A673 (cell line): ENCODE results near the gene CDK5RAP3. TPM values are rescaled to one million over a fixed set of nuclear protein-coding genes. Genes with fewer than 3 reads are reported as not detected.
"Not testable (repeated sequence)": the region's sequence is repeated elsewhere in the genome, so short reads cannot be mapped to it uniquely, and the experiment has no call there.

ENCODE experiments used
- BruUV-seq: library from RNA; stranded (reverse); fragments of 400-500 nt; replicated peaks from 2 replicates; lab custom pipeline; 2021; lab: Mats Ljungman, UMichigan
- CTCF ChIA-PET: fragments of 300-600 bp; sonication (Branson Sonifier 250); formaldehyde crosslinking; loops from one replicate; lab custom pipeline; 2022; ENCODE audit warnings: antibody characterized with exemption; lab: Charles Lee
- POLR2A ChIA-PET: fragments of 300-600 bp; sonication (Branson Sonifier 250); formaldehyde crosslinking; loops from one replicate; lab custom pipeline; 2022; ENCODE audit warnings: antibody characterized with exemption; ENCODE audit not compliant: low non-redundant PET; lab: Charles Lee
- DNase-seq: peaks from one replicate; pipeline ENCODE4 v3.0.0-alpha.2; 2015; ENCODE audit warnings: low spot score
- H3K27ac ChIP-seq: fragments of 200-600 bp; sonication (generic); 2 replicates; pipeline ENCODE4 v1.5.1; 2016; ENCODE audit warnings: mixed run types, low read depth, mild to moderate bottlenecking, mixed read lengths, antibody characterized with exemption, low read length; ENCODE audit not compliant: poor library complexity, severe bottlenecking
- H3K27me3 ChIP-seq: fragments of 200-600 bp; sonication (generic); replicated peaks from 2 replicates; pipeline ENCODE4 v1.6.1; 2017; ENCODE audit warnings: mixed run types, low read depth, mild to moderate bottlenecking, mixed read lengths, antibody characterized with exemption, low read length; ENCODE audit not compliant: insufficient read depth, poor library complexity
- H3K36me3 ChIP-seq: fragments of 200-600 bp; sonication (generic); 2 replicates; pipeline ENCODE4 v1.6.1; 2016; ENCODE audit warnings: mixed run types, mild to moderate bottlenecking, mixed read lengths, antibody characterized with exemption, low read length; ENCODE audit not compliant: insufficient read depth, poor library complexity, severe bottlenecking
- H3K4me1 ChIP-seq: fragments of 200-600 bp; sonication (generic); 2 replicates; pipeline ENCODE4 v1.6.1; 2017; ENCODE audit warnings: mixed run types, mild to moderate bottlenecking, mixed read lengths, antibody characterized with exemption, low read length; ENCODE audit not compliant: insufficient read depth, poor library complexity, severe bottlenecking
- H3K4me3 ChIP-seq: fragments of 200-600 bp; sonication (generic); 2 replicates; pipeline ENCODE4 v1.5.1; 2016; ENCODE audit warnings: low read depth, mixed run types, mild to moderate bottlenecking, mixed read lengths, low read length; ENCODE audit not compliant: poor library complexity, severe bottlenecking
- H3K9me3 ChIP-seq: fragments of 200-600 bp; sonication (generic); 2 replicates; pipeline ENCODE4 v1.6.1; 2016; ENCODE audit warnings: mixed run types, low read depth, mild to moderate bottlenecking, mixed read lengths, antibody characterized with exemption, low read length; ENCODE audit not compliant: poor library complexity, severe bottlenecking
- EZH2 ChIP-seq: fragments of 200-600 bp; sonication (generic); IDR thresholded peaks from 2 replicates; pipeline ENCODE4 v1.6.1; 2017; ENCODE audit warnings: borderline replicate concordance, low read depth, mild to moderate bottlenecking, mixed read lengths, antibody characterized with exemption, low read length; ENCODE audit not compliant: poor library complexity, severe bottlenecking
- intact Hi-C: fragments of 100-400 bp; cut with micrococcal nuclease; formaldehyde crosslinking; loops from one replicate; pipeline ENCODE4 v1.10.0; 2022; ENCODE audit not compliant: unreplicated experiment
- total RNA-seq: library from RNA; stranded (reverse); gene quantifications from 2 replicates; pipeline ENCODE4 v1.2.3, GENCODE V29; 2021
- TF ChIP-seq, protein P1 (sequence below): fragments of 300-800, 200-600 bp; sonication (generic); conservative IDR thresholded peaks from 2 replicates; pipeline ENCODE4 v1.5.1; 2017; ENCODE audit warnings: low read depth, mild to moderate bottlenecking, antibody characterized with exemption, low read length, moderate library complexity, mixed read lengths

Gene CDK5RAP3
- total RNA-seq, 1 experiment from 2014 or later: 172 TPM

DNA sequence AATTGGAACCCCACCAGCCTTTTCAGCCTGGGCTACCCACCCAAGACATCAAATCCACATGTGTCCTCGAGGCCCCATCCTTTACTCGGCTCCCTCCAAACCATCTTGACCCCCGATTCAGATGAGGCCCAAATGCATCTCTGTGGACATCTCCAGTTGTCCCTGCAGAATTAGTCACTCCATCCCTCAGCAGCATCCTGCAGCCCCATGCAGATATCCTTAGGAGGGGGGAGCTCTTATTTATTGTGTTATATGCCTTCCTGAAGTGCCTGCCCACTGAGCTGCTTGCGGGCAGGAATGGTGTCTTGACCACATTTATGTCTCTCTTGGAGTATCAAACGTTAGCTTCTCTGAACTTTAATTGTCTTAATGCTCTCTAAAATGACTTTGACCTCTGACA, 15.6 kb downstream of the CDK5RAP3 start:
- peaks cover 27% of the 10 kb centered on the region for H3K4me1 ChIP-seq
- intact Hi-C loops: no loop called here
- no peak overlapping the region for H3K4me3 ChIP-seq
- peak overlapping the region; percentile 62 for H3K27ac ChIP-seq
- H3K36me3 ChIP-seq: peaks cover 23% of the 10 kb centered on the region
- no peak for TF ChIP-seq EZH2
- TF ChIP-seq, protein P1, sequence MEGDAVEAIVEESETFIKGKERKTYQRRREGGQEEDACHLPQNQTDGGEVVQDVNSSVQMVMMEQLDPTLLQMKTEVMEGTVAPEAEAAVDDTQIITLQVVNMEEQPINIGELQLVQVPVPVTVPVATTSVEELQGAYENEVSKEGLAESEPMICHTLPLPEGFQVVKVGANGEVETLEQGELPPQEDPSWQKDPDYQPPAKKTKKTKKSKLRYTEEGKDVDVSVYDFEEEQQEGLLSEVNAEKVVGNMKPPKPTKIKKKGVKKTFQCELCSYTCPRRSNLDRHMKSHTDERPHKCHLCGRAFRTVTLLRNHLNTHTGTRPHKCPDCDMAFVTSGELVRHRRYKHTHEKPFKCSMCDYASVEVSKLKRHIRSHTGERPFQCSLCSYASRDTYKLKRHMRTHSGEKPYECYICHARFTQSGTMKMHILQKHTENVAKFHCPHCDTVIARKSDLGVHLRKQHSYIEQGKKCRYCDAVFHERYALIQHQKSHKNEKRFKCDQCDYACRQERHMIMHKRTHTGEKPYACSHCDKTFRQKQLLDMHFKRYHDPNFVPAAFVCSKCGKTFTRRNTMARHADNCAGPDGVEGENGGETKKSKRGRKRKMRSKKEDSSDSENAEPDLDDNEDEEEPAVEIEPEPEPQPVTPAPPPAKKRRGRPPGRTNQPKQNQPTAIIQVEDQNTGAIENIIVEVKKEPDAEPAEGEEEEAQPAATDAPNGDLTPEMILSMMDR: no peak
- ChIA-PET POLR2A (no interaction called here), CTCF (interaction anchor here (0.7 kb wide), 1 partner anchor 17 kb away, joined by 3 read pairs; no protein-coding TSS in a partner anchor)
- no peaks in the 10 kb centered on the region for H3K9me3 ChIP-seq
- DNase-seq: no peak
- no TSS peak for BruUV-seq
- H3K27me3 ChIP-seq: no peaks in the 10 kb centered on the region

DNA sequence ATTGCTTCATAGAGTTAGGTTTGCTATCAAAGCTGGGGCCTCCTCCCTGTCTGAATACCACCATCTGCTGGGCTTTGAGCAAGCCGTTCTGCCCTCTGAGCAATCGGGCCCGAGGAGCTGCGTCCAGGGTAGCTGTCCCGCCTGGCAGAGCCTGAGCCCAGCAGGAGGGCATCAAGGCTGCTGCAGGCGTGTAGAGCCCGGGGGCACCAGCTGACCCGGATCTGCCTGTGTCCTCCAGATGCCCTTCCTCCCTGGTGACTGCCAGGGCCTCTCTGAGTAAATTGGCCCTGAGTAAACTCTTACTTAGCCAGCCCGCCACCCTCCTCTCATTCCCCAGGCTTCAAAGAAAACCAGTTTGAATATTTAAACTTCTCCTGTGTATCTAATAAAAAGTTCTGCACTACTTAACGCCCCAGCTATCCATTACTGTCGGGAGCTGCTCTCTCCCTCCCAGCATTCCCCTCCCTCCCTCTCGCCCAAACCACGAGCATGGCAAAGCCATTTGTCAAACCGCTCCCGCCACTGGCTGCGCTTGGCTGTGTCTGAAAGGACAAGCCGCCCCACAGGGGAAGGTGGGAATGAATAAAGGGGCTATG, 16.4 kb downstream of the CDK5RAP3 start:
- Histone ChIP-seq H3K36me3 (peaks cover 14% of the 10 kb centered on the region), H3K4me3 (no peak overlapping the region), H3K9me3 (no peaks in the 10 kb centered on the region), H3K27me3 (no peaks in the 10 kb centered on the region), H3K4me1 (peaks cover 27% of the 10 kb centered on the region), H3K27ac (peak overlapping the region; percentile 62)
- intact Hi-C loops: no loop called here
- ChIA-PET POLR2A (no interaction called here), CTCF (interaction anchor here (0.6 to 0.7 kb wide), 2 partner anchors 16 to 87 kb away, joined by 3 to 7 read pairs; no protein-coding TSS in a partner anchor)
- TF ChIP-seq, protein P1: no peak
- no peak for TF ChIP-seq EZH2
- DNase-seq: peak; percentile 65
- no TSS peak for BruUV-seq

DNA sequence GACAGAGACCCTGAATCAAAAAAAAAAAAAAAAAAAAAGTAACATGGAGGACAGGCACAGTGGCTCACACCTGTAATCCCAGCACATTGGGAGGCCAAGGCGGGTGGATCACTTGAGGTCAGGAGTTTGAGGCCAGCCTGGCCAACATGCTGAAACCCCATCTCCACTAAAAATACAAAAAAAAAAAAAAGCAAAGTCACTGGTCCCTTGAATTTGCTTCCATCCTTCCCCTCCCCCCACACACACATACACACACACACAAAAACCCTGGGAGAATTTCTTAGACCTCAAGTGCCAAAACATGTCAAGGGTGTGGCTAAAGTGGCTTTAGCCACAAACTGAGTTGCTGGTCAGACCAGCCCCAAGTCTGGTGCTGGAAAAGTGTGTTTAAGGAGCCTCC, 17.5 kb downstream of the CDK5RAP3 start:
- H3K27ac ChIP-seq, BruUV-seq, DNase-seq, H3K4me3 ChIP-seq, H3K27me3 ChIP-seq, H3K9me3 ChIP-seq, intact Hi-C loops, CTCF ChIA-PET, H3K36me3 ChIP-seq, POLR2A ChIA-PET: not testable (repeated sequence)
- peaks cover 27% of the 10 kb centered on the region for H3K4me1 ChIP-seq

DNA sequence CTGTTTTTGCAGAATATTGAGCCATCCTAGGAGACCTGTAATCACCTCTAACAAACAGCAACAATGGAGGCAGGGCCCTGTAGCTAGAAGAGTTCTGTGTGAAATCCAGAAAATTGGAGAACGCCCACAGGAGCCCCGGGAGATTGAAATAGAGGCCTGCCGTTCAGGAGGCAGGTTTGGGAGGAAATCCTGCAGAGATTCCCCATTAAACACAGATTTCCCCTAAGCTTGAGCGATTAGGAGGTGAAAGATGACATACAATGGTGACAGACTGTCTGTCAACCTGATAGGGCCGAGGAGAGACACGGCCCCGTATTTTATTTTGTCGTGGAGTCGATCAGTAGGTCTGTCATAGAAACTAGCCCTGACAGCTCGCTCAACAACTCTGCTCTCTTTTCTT, 18.2 kb downstream of the CDK5RAP3 start:
- H3K27me3 ChIP-seq: no peaks in the 10 kb centered on the region
- peaks cover 27% of the 10 kb centered on the region for H3K4me1 ChIP-seq
- TF ChIP-seq, protein P1: no peak
- TF ChIP-seq EZH2: no peak
- H3K27ac ChIP-seq: peak overlapping the region; percentile 52
- ChIA-PET CTCF (no interaction called here), POLR2A (interaction anchor here (0.5 to 0.6 kb wide), 2 partner anchors 19 to 65 kb away, joined by 4 to 10 read pairs; no protein-coding TSS in a partner anchor)
- H3K36me3 ChIP-seq: peaks cover 4% of the 10 kb centered on the region
- no peak for DNase-seq
- no peaks in the 10 kb centered on the region for H3K9me3 ChIP-seq
- no peak overlapping the region for H3K4me3 ChIP-seq
- no TSS peak for BruUV-seq
- intact Hi-C loops: no loop called here
